ENCODE measurements around the gene TMEFF2. TPM values are rescaled to one million over a fixed set of nuclear protein-coding genes. Genes with fewer than 3 reads are reported as not detected.

TMEFF2 gene
- total and polyA plus RNA-seq, 2 of the 4 experiments (the other 2 are of a cell fraction) = 1.3 to 3.0 TPM

DNA sequence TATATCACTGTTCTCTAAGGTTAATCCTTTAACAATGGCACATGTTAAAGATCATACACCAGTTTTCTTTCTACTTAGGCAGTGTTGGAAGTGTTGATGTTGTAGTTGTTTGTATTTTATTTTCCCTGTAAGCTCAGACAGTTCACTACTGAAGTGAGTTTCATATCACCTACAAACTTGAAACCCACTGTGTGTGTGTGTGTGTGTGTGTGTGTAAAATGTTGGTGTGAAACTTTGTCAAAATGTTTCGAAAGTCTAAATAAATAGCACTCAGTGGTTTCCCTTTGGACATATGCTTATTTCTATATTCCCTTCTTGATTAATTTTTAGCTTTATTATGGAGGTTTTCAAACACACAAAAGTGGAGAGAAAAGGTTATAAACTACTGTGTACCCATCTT is 268.1 kb downstream of the TMEFF2 start:
- Histone ChIP-seq H3K27me3 (ENCODE audit: control insufficient read depth, insufficient read depth, low read length) (no peaks in the 10 kb centered on the region), H3K4me1 (ENCODE audit: control insufficient read depth, insufficient read depth, low read length) (peaks cover 7% of the 10 kb centered on the region), H2BK120ac (ENCODE audit: low read depth, low read length) (no peak overlapping the region), H4K8ac (ENCODE audit: low read depth in 2 of 2, low read length in 2 of 2) (no peak overlapping the region), H3K79me1 (ENCODE audit: low read depth in 1 of 2, low read length in 2 of 2) (no peaks in the 10 kb centered on the region), H3K4me2 (ENCODE audit: low read depth, low read length) (no peak overlapping the region), H2BK20ac (ENCODE audit: low read depth, low read length) (no peak overlapping the region), H4K5ac (ENCODE audit: low read depth, low read length) (no peak overlapping the region), H3K9me3 (ENCODE audit: control insufficient read depth, insufficient read depth, low read length) (no peaks in the 10 kb centered on the region), H4K20me1 (ENCODE audit: insufficient read depth, low read length) (no peaks in the 10 kb centered on the region), H3K9ac (ENCODE audit: low read depth, low read length) (no peak overlapping the region), H3K23ac (ENCODE audit: low read depth, low read length) (no peak overlapping the region), H2BK5ac (ENCODE audit: low read depth, low read length, poor library complexity, severe bottlenecking) (no peak overlapping the region), H3K4me3 (ENCODE audit: insufficient read depth, low read depth, low read length) (no peak overlapping the region), H3K4ac (ENCODE audit: low read depth, low read length) (no peak overlapping the region), H3K56ac (ENCODE audit: extremely low read depth, insufficient read depth, low read length) (no peak overlapping the region), H3K14ac (replicated peaks; ENCODE audit: low read depth, low read length) (no peak overlapping the region), H2AK9ac (replicated peaks; ENCODE audit: low read depth, low read length, poor library complexity) (no peak overlapping the region), H2AFZ (replicated peaks; ENCODE audit: low read length, poor library complexity) (no peak overlapping the region), H3K27ac (ENCODE audit: insufficient read depth, low read length) (no peak overlapping the region), H3K18ac (ENCODE audit: low read depth, low read length) (no peak overlapping the region), H2BK15ac (ENCODE audit: low read depth, low read length) (no peak overlapping the region), H3K9me1 (ENCODE audit: insufficient read depth, low read length) (no peaks in the 10 kb centered on the region), H3K36me3 (ENCODE audit: control insufficient read depth, insufficient read depth, low read length) (no peaks in the 10 kb centered on the region), H2AK5ac (ENCODE audit: low read depth, low read length) (no peak overlapping the region), H4K91ac (ENCODE audit: insufficient read depth, low read depth, low read length) (no peak overlapping the region)
- CTCF ChIA-PET = no interaction called here
- dilution Hi-C loops (cut with HindIII; ENCODE audit: low sequenced_read_pairs, unreplicated experiment) = no loop called here
- in situ Hi-C loops (cut with MboI; ENCODE audit: low sequenced_read_pairs) = no loop called here
- no peak for ATAC-seq (ENCODE audit: low read depth)
- no CpG with 5 or more reads among the region's 1 CpG for WGBS, 2 experiments (ENCODE audit: extremely low coverage in 2 of 2, insufficient read length in 1 of 2)
- TF ChIP-seq BHLHE40 (IDR thresholded peaks at IDR 0.05; ENCODE audit: low read depth, low read length) (no peak), MXI1 (IDR thresholded peaks at IDR 0.05; ENCODE audit: borderline replicate concordance, low read depth, low read length) (no peak), MAZ (IDR thresholded peaks at IDR 0.05; ENCODE audit: borderline replicate concordance, low read depth, low read length) (no peak), CHD1 (IDR thresholded peaks at IDR 0.05; ENCODE audit: low read depth, low read length) (no peak), POLR2A (IDR thresholded peaks at IDR 0.05; ENCODE audit: low read depth, low read length) (no peak), FOS (IDR thresholded peaks at IDR 0.05; ENCODE audit: low read depth, low read length) (no peak), MAFK (IDR thresholded peaks at IDR 0.05; ENCODE audit: low read depth, low read length) (no peak), CEBPB (IDR thresholded peaks at IDR 0.05; ENCODE audit: low read depth, low read length) (no peak), RFX5 (IDR thresholded peaks at IDR 0.05; ENCODE audit: low read depth, low read length) (no peak), SMC3 (IDR thresholded peaks at IDR 0.05; ENCODE audit: low read depth, low read length) (no peak), RCOR1 (IDR thresholded peaks at IDR 0.05; ENCODE audit: insufficient replicate concordance, low read length) (no peak), RAD21 (IDR thresholded peaks at IDR 0.05; ENCODE audit: low read length) (no peak), NFE2L2 (IDR thresholded peaks at IDR 0.05; ENCODE audit: low read depth, low read length) (no peak)
- TF ChIP-seq, protein P1, sequence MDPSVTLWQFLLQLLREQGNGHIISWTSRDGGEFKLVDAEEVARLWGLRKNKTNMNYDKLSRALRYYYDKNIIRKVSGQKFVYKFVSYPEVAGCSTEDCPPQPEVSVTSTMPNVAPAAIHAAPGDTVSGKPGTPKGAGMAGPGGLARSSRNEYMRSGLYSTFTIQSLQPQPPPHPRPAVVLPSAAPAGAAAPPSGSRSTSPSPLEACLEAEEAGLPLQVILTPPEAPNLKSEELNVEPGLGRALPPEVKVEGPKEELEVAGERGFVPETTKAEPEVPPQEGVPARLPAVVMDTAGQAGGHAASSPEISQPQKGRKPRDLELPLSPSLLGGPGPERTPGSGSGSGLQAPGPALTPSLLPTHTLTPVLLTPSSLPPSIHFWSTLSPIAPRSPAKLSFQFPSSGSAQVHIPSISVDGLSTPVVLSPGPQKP (IDR thresholded peaks at IDR 0.05; ENCODE audit: borderline replicate concordance, low read depth, low read length) = no peak
- TF ChIP-seq, protein P2, sequence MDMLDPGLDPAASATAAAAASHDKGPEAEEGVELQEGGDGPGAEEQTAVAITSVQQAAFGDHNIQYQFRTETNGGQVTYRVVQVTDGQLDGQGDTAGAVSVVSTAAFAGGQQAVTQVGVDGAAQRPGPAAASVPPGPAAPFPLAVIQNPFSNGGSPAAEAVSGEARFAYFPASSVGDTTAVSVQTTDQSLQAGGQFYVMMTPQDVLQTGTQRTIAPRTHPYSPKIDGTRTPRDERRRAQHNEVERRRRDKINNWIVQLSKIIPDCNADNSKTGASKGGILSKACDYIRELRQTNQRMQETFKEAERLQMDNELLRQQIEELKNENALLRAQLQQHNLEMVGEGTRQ (IDR thresholded peaks at IDR 0.05; ENCODE audit: low read depth, low read length) = no peak
- TF ChIP-seq, protein P3, sequence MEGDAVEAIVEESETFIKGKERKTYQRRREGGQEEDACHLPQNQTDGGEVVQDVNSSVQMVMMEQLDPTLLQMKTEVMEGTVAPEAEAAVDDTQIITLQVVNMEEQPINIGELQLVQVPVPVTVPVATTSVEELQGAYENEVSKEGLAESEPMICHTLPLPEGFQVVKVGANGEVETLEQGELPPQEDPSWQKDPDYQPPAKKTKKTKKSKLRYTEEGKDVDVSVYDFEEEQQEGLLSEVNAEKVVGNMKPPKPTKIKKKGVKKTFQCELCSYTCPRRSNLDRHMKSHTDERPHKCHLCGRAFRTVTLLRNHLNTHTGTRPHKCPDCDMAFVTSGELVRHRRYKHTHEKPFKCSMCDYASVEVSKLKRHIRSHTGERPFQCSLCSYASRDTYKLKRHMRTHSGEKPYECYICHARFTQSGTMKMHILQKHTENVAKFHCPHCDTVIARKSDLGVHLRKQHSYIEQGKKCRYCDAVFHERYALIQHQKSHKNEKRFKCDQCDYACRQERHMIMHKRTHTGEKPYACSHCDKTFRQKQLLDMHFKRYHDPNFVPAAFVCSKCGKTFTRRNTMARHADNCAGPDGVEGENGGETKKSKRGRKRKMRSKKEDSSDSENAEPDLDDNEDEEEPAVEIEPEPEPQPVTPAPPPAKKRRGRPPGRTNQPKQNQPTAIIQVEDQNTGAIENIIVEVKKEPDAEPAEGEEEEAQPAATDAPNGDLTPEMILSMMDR (conservative IDR thresholded peaks at IDR 0.05; ENCODE audit: low read depth, low read length) = no peak
- POLR2A ChIA-PET (ENCODE audit: unreplicated experiment) = no interaction called here
- intact Hi-C loops (cut with micrococcal nuclease) = no loop called here
- BruUV-seq (replicated peaks) = no TSS peak
- no peak for DNase-seq

Data from IMR-90 (cell line).